H1 (cell line): Measurements from ENCODE around the gene NOS1AP. TPM values are rescaled to one million over a fixed set of nuclear protein-coding genes. Genes with fewer than 3 reads are reported as not detected.

Experiments used
- BCL11A ChIP-seq, 2 experiments: IDR thresholded peaks; one replicate each; pipeline ENCODE4 v1.6.1; 2011; ENCODE audit warnings: low read depth in 2 of 2, low read length in 2 of 2, mild to moderate bottlenecking in 2 of 2
- CBX8 ChIP-seq: fragments of 300-800, 300-1000 bp; sonication (generic); IDR thresholded peaks from 2 replicates; pipeline ENCODE4 v1.7.1; 2016; ENCODE audit warnings: low read depth, low read length, borderline replicate concordance
- CEBPB ChIP-seq: IDR thresholded peaks from 2 replicates; pipeline ENCODE4 v1.6.1; 2012; ENCODE audit warnings: low read depth, low read length
- CREB1 ChIP-seq: IDR thresholded peaks from 2 replicates; pipeline ENCODE4 v1.6.1; 2012; ENCODE audit warnings: inconsistent platforms
- CTCF ChIP-seq, 3 experiments: IDR thresholded peaks; 1 replicate in 2 of 3; 2 replicates in 1 of 3; pipeline versions ENCODE4 v1.5.1 to v1.6.1; 2011; ENCODE audit warnings: low read length in 3 of 3, mild to moderate bottlenecking in 3 of 3, inconsistent platforms in 2 of 3, low read depth in 1 of 3, moderate library complexity in 1 of 3; ENCODE audit not compliant: insufficient read depth in 1 of 3; ENCODE audit errors: control extremely low read depth in 1 of 3
- POLR2AphosphoS5 ChIP-seq: IDR thresholded peaks from 2 replicates; pipeline ENCODE4 v1.6.1; 2011; ENCODE audit warnings: low read depth, low read length
- SIRT6 ChIP-seq: IDR thresholded peaks from one replicate; pipeline ENCODE4 v1.7.1; 2012; ENCODE audit warnings: low read length, inconsistent platforms
- SRF ChIP-seq: IDR thresholded peaks from 2 replicates; pipeline ENCODE4 v1.6.1; 2011; ENCODE audit warnings: mild to moderate bottlenecking, low read depth, low read length, moderate library complexity
- TAF1 ChIP-seq: IDR thresholded peaks from 2 replicates; pipeline ENCODE4 v1.6.1; 2011; ENCODE audit warnings: mild to moderate bottlenecking, low read depth, low read length
- ZNF274 ChIP-seq: IDR thresholded peaks from 2 replicates; pipeline ENCODE4 v1.7.0; 2012; ENCODE audit warnings: low read length, borderline replicate concordance; ENCODE audit errors: extremely low read depth
- polyA plus RNA-seq, 7 experiments: library from polyadenylated mRNA; depleted of rRNA in 3 of 7; stranded (reverse) in 5 of 7; unstranded in 2 of 7; fragments of >200 nt in 5 of 7; fragments of 200-250 nt in 2 of 7; gene quantifications; 1 replicate in 5 of 7; 2 replicates in 1 of 7; 4 replicates in 1 of 7; pipeline versions ENCODE4 v1.2.1 to v1.2.3, GENCODE V29; 2011 to 2013; ENCODE audit warnings: missing spikeins in 2 of 7, mixed read lengths in 2 of 7
- total RNA-seq: library from RNA; stranded (reverse); fragmentation: NEBNext Ultra II Directional; extraction: Animal tissue kit (Norgen Biotek cat#: 25700); gene quantifications from 2 replicates; pipeline ENCODE4 v1.2.1, GENCODE V29; 2021

NOS1AP gene
- total and polyA plus RNA-seq, 2 of the 8 experiments (the other 6 are each of a cell fraction or from before 2014, with no cell fraction given) = 2.4 to 12.1 TPM

DNA sequence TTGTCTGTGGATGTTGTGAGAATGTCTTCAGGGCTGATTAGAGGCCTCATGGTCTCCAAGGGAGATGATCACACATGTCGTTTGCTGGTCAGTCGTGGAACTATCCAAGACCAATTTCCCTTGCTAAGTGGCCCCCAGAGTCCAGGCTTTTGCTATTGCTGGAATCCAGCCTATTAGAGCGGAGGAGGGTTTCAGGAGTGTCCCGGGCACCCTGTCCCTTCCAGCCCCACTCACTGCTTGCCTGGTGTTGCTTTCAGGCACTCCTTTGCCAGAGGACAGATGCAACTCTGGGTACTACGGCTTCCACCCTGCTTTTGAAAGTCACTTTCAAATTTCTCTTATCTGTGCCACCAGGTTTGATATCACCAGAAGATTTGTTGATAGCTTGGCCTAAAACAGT is 149.1 kb downstream of the NOS1AP start (continued):
- TF ChIP-seq ZNF274 = no peak
- no peak for TF ChIP-seq BCL11A (IDR thresholded peaks at IDR 0.05; ENCODE audit: low read depth in 2 of 2, low read length in 2 of 2)
- no peak for TF ChIP-seq POLR2AphosphoS5
- no peak for TF ChIP-seq CEBPB
- no peak for TF ChIP-seq TAF1
- TF ChIP-seq CTCF (IDR thresholded peaks at IDR 0.05; ENCODE audit: control extremely low read depth in 1 of 3, insufficient read depth in 1 of 3, low read depth in 1 of 3, low read length in 3 of 3) = no peak
- no peak for TF ChIP-seq SRF
- TF ChIP-seq CBX8 = no peak
- no peak for TF ChIP-seq CREB1
- no peak for TF ChIP-seq SIRT6
